AG04450 (cell line): ENCODE results near the gene SFRP5. TPM values are rescaled to one million over a fixed set of nuclear protein-coding genes. Genes with fewer than 3 reads are reported as not detected.

Experiments used
- CTCF ChIA-PET: fragments of 300-600, 350-600 bp; formaldehyde crosslinking; extraction: SDS; loops from one replicate; lab custom pipeline; 2022; ENCODE audit warnings: antibody characterized with exemption, inconsistent platforms; lab: Charles Lee
- POLR2A ChIA-PET: fragments of 350-600 bp; formaldehyde crosslinking; extraction: SDS; loops from one replicate; lab custom pipeline; 2021; ENCODE audit warnings: antibody characterized with exemption, inconsistent platforms; lab: Yijun Ruan, JAX
- DNase-seq: peaks from one replicate; pipeline ENCODE4 v3.0.0-alpha.2; 2011; ENCODE audit warnings: low read depth, low spot score
- H3K27ac ChIP-seq: one replicate; pipeline ENCODE4 v1.5.1; 2012; ENCODE audit warnings: low read depth, low read length, control low read depth
- H3K27me3 ChIP-seq: one replicate; pipeline ENCODE4 v1.6.0; 2012; ENCODE audit warnings: low read length; ENCODE audit not compliant: control insufficient read depth, insufficient read depth
- H3K4me3 ChIP-seq: 2 replicates; pipeline ENCODE4 v1.5.1; 2011; ENCODE audit warnings: mild to moderate bottlenecking, low read depth, low read length, control low read depth
- H3K9me3 ChIP-seq: 2 replicates; pipeline ENCODE4 v1.5.1; 2012; ENCODE audit warnings: low read length; ENCODE audit not compliant: control insufficient read depth, insufficient read depth
- CTCF ChIP-seq: IDR thresholded peaks from 2 replicates; pipeline ENCODE4 v1.5.1; 2011; ENCODE audit warnings: low read depth, low read length, control low read depth, inconsistent platforms
- polyA plus RNA-seq: library from polyadenylated mRNA; depleted of rRNA; stranded (reverse); fragments of >200 nt; gene quantifications from 2 replicates; pipeline ENCODE4 v1.2.3, GENCODE V29; 2011

The SFRP5 gene
- polyA plus RNA-seq, 1 experiment = not detected

DNA sequence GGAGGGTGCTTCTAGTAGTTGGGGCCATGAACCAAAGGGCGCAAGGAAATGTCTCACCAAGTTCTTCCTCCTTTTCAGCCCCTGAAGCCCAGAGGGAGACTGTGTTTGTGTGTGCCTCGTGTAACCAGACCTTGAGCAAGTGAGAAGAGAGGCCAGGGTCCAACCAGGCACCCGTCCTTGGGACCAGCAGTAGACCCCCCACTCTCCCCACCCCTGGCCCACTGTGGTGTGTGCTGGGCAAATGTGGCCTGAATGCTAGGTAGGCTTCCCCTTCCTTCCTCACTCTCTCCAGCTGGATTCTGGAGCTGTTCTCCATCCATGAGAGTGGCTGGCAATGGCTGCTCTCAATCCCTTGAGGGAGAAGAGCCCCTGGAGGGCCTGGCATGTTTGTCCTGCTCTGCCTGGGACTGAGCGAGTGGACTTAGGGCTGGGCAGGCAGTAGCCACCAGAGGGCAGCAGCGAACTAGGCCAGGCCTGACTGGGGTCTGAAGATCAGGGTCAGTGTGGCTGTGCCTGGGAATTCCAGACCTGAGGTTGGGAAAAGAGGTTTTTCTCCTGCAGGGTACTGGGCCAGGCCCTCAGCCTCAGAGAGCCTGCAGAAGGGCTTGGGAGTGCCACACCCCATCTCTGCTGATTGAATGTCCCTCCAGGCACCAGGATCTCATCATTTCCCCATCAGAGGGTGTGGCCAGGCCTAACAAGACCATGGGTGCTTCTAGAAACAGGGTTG lies 12.5 kb downstream of the SFRP5 start:
- CTCF ChIA-PET = interaction anchor here (0.6 to 2.1 kb wide), 7 partner anchors 9 to 58 kb away, joined by 3 to 13 read pairs (median 6); partner anchors contain the start of gene ZFYVE27
- Histone ChIP-seq H3K9me3 (no peaks in the 10 kb centered on the region; the same call in 1 of the 2 replicates), H3K27me3 (no peaks in the 10 kb centered on the region), H3K4me3 (no peak overlapping the region), H3K27ac (no peak overlapping the region)
- POLR2A ChIA-PET = no interaction called here
- DNase-seq = peak; percentile 20
- peak; percentile 94 for TF ChIP-seq CTCF

DNA sequence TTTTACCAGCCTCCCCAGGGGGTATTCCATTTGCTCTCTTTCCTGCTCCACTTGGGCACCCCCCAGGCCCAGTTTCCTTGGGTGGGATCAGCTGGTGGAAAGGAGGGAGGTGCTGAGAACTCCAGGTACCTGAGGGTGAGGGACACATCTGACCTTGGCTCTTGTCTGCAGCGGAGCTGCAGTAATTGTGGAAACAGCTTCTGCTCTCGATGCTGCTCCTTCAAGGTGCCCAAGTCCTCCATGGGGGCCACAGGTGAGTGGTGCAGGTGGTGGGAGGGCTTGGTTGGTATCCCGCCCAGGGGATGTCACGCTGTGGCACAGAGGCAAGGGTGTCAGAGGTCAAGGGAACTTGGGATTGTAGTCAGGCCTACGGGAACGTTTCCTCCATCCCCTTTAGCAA lies 14.3 kb downstream of the SFRP5 start:
- no peak for DNase-seq
- CTCF ChIA-PET = no interaction called here
- no peak overlapping the region for H3K4me3 ChIP-seq
- no peak for TF ChIP-seq CTCF
- no peak overlapping the region for H3K27ac ChIP-seq
- H3K9me3 ChIP-seq = no peaks in the 10 kb centered on the region; the same call in 1 of the 2 replicates
- H3K27me3 ChIP-seq = no peaks in the 10 kb centered on the region
- POLR2A ChIA-PET = no interaction called here

DNA sequence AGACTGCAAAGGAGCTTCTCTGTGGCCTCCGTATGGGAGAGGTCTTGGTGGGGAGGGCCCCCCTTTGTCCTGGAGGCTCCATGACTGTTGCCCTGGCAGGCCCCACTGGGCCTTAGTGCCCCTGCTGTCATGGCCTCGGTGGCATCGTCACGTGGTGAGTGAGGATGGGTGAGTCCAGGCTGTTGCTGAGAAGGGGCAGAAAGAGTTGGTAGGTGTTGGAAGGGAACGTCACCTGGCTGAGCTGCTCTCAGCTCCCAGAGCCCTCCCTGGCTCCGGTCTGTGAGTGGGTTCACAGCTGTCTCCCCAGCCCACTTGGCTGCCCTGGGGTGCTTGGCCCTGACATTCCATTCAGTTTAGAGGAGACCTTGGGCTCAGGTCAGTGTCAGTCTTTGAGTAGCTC lies 16.1 kb downstream of the SFRP5 start:
- no peak for TF ChIP-seq CTCF
- CTCF ChIA-PET = interaction anchor here (0.9 kb wide), 1 partner anchor 37 kb away, joined by 3 read pairs; no protein-coding TSS in a partner anchor
- POLR2A ChIA-PET = no interaction called here

DNA sequence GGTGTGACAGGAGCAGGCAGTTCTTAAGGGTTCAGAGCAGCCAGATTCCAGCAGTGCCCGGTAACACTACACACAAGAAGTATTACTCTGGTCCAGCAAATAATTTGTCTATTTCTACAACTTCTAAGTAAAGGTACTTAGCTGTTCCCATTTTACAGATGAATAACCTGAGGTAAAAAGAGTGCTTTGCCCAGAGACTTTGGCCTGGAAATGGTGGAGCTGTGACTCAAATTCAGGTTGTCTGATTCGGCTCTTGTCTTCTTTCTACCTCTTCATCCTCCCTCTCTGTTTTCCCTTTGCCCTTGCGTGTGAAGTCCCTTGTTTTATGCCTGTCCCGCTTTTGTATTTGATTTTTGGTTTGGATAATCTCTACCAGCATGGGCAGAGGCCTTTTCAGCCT lies 17.1 kb downstream of the SFRP5 start:
- TF ChIP-seq CTCF = no peak

More for the DNA sequence above, 16.1 kb downstream of the SFRP5 start:
- Histone ChIP-seq H3K27ac (no peak overlapping the region), H3K9me3 (no peaks in the 10 kb centered on the region; the same call in 1 of the 2 replicates), H3K4me3 (no peak overlapping the region), H3K27me3 (no peaks in the 10 kb centered on the region)
- DNase-seq = no peak

GRCh38 chr10:97752956-97753355 lies 18.8 kb downstream of the SFRP5 start:
- POLR2A ChIA-PET = no interaction called here
- DNase-seq = no peak
- CTCF ChIA-PET = no interaction called here
- H3K27me3 ChIP-seq = no peaks in the 10 kb centered on the region
- H3K9me3 ChIP-seq = no peaks in the 10 kb centered on the region; the same call in 1 of the 2 replicates
- H3K27ac ChIP-seq = no peak overlapping the region
- TF ChIP-seq CTCF = no peak
- no peak overlapping the region for H3K4me3 ChIP-seq

More for the DNA sequence above, 17.1 kb downstream of the SFRP5 start:
- Histone ChIP-seq H3K27me3 (no peaks in the 10 kb centered on the region), H3K27ac (no peak overlapping the region), H3K9me3 (no peaks in the 10 kb centered on the region; the same call in 1 of the 2 replicates), H3K4me3 (no peak overlapping the region)
- ChIA-PET POLR2A (interaction anchor here (1.0 kb wide), 1 partner anchor 8 kb away, joined by 4 read pairs; no protein-coding TSS in a partner anchor), CTCF (no interaction called here)
- DNase-seq = no peak
